ENCODE measurements around the gene CALCOCO2. TPM values are rescaled to one million over a fixed set of nuclear protein-coding genes. Genes with fewer than 3 reads are reported as not detected.

Gene CALCOCO2
- polyA plus RNA-seq, 2 of the 4 experiments (the other 2 are of a cell fraction), result 71.6 to 194 TPM

- no peak overlapping the region for H3K4me3 ChIP-seq
- ATAC-seq (0 out of 6 replicates have a peak, but pooled peaks of 1 of the 2 experiments have one; percentile 12), DNase-seq (ENCODE audit: low read depth in 1 of 2, low spot score in 1 of 2) (no peak), FAIRE-seq (peak; percentile 39)
- no peak overlapping the region for H3K4me2 ChIP-seq
- POLR2A ChIA-PET, result no interaction called here
- H3K27ac ChIP-seq, result no peak overlapping the region
- 73% methylated on average over 11 of the region's 11 CpGs for WGBS (ENCODE audit: missing lambda C conversion rate)
- H3K4me1 ChIP-seq, result peaks cover 18% of the 10 kb centered on the region
- TF ChIP-seq PHF8 (IDR thresholded peaks at IDR 0.05; ENCODE audit: borderline replicate concordance, low read depth) (no peak), ESRRA (IDR thresholded peaks at IDR 0.05; ENCODE audit: borderline replicate concordance, low read length) (no peak), JUNB (IDR thresholded peaks at IDR 0.05) (no peak), MAFK (IDR thresholded peaks at IDR 0.05; ENCODE audit: partially characterized antibody) (no peak), EHMT2 (IDR thresholded peaks at IDR 0.05; ENCODE audit: low read depth) (no peak), FOXS1 (CRISPR knock-in tag; IDR thresholded peaks at IDR 0.05) (peak; percentile 95), NPAS2 (CRISPR knock-in tag; IDR thresholded peaks at IDR 0.05; ENCODE audit: borderline replicate concordance) (peak; percentile 75), CBX8 (IDR thresholded peaks at IDR 0.05) (no peak), KDM1A (IDR thresholded peaks at IDR 0.05; ENCODE audit: low read depth) (no peak), HES2 (IDR thresholded peaks at IDR 0.05) (no peak), USF2 (IDR thresholded peaks at IDR 0.05) (no peak), HMGXB4 (CRISPR knock-in tag; IDR thresholded peaks at IDR 0.05; ENCODE audit: borderline replicate concordance) (0 out of 2 replicates have a peak, but pooled peaks have one; percentile 75), RARB (CRISPR knock-in tag; IDR thresholded peaks at IDR 0.05) (peak; percentile 71; the same call in 1 of the 2 replicates), ZNF302 (CRISPR knock-in tag; IDR thresholded peaks at IDR 0.05) (peak; percentile 99), NR3C1 (IDR thresholded peaks at IDR 0.05) (no peak), SREBF2 (IDR thresholded peaks at IDR 0.05) (no peak), ATOH8 (CRISPR knock-in tag; IDR thresholded peaks at IDR 0.05; ENCODE audit: low read depth) (peak; percentile 99), ZFP36 (IDR thresholded peaks at IDR 0.05; ENCODE audit: borderline replicate concordance, partially characterized antibody) (no peak), CHD2 (IDR thresholded peaks at IDR 0.05; ENCODE audit: low read length, partially characterized antibody) (no peak), FOSB (CRISPR knock-in tag; IDR thresholded peaks at IDR 0.05) (peak; percentile 90; the same call in 1 of the 2 replicates), HOXA7 (CRISPR knock-in tag; IDR thresholded peaks at IDR 0.05) (peak; percentile 88; the same call in 1 of the 2 replicates), ELK1 (IDR thresholded peaks at IDR 0.05; ENCODE audit: low read depth, low read length) (no peak), ZSCAN20 (CRISPR knock-in tag; IDR thresholded peaks at IDR 0.05) (peak; percentile 97), EHF (CRISPR knock-in tag; IDR thresholded peaks at IDR 0.05) (peak; percentile 98), HEYL (CRISPR knock-in tag; IDR thresholded peaks at IDR 0.05) (peak; percentile 96; the same call in 1 of the 2 replicates), ZC3H11A (IDR thresholded peaks at IDR 0.05) (no peak), HOXB13 (CRISPR knock-in tag; IDR thresholded peaks at IDR 0.05; ENCODE audit: low read depth) (peak; percentile 99), POLR2A (IDR thresholded peaks at IDR 0.05; ENCODE audit: low read length) (no peak), HOXB5 (CRISPR knock-in tag; IDR thresholded peaks at IDR 0.05) (peak; percentile 97), NFE2L2 (conservative IDR thresholded peaks at IDR 0.05; ENCODE audit: low read length) (no peak), GATA3 (IDR thresholded peaks at IDR 0.05; ENCODE audit: borderline replicate concordance) (no peak), CEBPB (IDR thresholded peaks at IDR 0.05) (no peak), MAX (IDR thresholded peaks at IDR 0.05) (no peak), MAZ (IDR thresholded peaks at IDR 0.05; ENCODE audit: borderline replicate concordance, low read depth, low read length) (no peak)
- no peaks in the 10 kb centered on the region for H3K9me3 ChIP-seq
- CTCF ChIA-PET, result interaction anchor here (1.5 to 76.6 kb wide), 4 partner anchors 8 to 206 kb away, joined by 5 to 3251 read pairs (median 1629); partner anchors contain the start of genes ATP5MC1, CALCOCO2 and TTLL6
Measured at GRCh38 chr17:48825446-48826381, 5.1 kb upstream of the CALCOCO2 start.

All from A549 (cell line).